Parathyroid adenoma (tissue), 2 donors: ENCODE results near the gene GARIN1A.

Experiments used
- H2AFZ ChIP-seq: fragments of 300-600 bp; sonication (generic); one replicate; pipeline ENCODE4 v1.7.0; 2017; ENCODE audit warnings: antibody characterized with exemption, mild to moderate bottlenecking
- H3K27ac ChIP-seq: fragments of 300-600 bp; sonication (generic); one replicate; pipeline ENCODE4 v1.7.0; 2017
- H3K27me3 ChIP-seq: fragments of 300-600 bp; sonication (generic); one replicate; pipeline ENCODE4 v1.7.0; 2017; ENCODE audit warnings: low read length; ENCODE audit not compliant: control insufficient read depth, insufficient read depth
- H3K36me3 ChIP-seq: fragments of 300-600 bp; sonication (generic); one replicate; pipeline ENCODE4 v1.7.0; 2017; ENCODE audit warnings: low read length; ENCODE audit not compliant: control insufficient read depth, insufficient read depth
- H3K4me1 ChIP-seq: fragments of 300-600 bp; sonication (generic); one replicate; pipeline ENCODE4 v1.7.0; 2017; ENCODE audit warnings: control low read depth
- H3K4me2 ChIP-seq: fragments of 300-600 bp; sonication (generic); one replicate; pipeline ENCODE4 v1.7.0; 2017; ENCODE audit warnings: low read length
- H3K4me3 ChIP-seq: fragments of 300-600 bp; sonication (generic); one replicate; pipeline ENCODE4 v1.7.0; 2017; ENCODE audit warnings: low read depth, low read length
- H3K79me2 ChIP-seq: fragments of 300-600 bp; sonication (generic); one replicate; pipeline ENCODE4 v1.7.0; 2017; ENCODE audit warnings: control low read depth
- H3K9ac ChIP-seq: fragments of 300-600 bp; sonication (generic); one replicate; pipeline ENCODE4 v1.7.0; 2017; ENCODE audit warnings: mild to moderate bottlenecking
- H3K9me3 ChIP-seq: fragments of 300-600 bp; sonication (generic); one replicate; pipeline ENCODE4 v1.7.0; 2017; ENCODE audit warnings: low read length; ENCODE audit not compliant: control insufficient read depth
- TF ChIP-seq, protein P1 (sequence below): fragments of 300-600 bp; sonication (generic); IDR thresholded peaks from one replicate; pipeline ENCODE4 v1.7.0; 2017; ENCODE audit warnings: antibody characterized with exemption, mild to moderate bottlenecking
- donor health status: primary hyperparathyroidism.

GARIN1A gene

DNA sequence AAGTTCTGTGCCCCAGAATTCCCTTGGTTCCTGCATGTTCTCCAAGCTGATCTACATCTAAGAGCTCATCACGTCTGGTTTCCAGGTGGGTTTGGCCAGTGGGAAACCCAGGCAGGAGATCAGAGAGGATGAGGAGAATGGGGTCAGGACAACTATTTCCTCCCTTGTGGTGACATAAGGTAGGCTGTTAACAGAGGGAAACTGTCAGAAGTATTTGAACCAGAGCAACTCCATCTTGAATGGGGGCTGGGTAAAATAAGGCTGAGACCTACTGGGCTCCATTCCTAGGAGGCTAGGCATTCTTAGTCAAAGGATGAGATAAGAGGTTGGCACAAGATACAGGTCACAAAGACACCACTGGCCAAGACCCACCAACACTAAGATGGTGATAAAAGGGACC lies 19.1 kb downstream of the GARIN1A start:
- Histone ChIP-seq H3K27ac (no peak overlapping the region), H3K9ac (no peak overlapping the region), H3K36me3 (no peaks in the 10 kb centered on the region), H3K27me3 (no peaks in the 10 kb centered on the region), H3K79me2 (no peaks in the 10 kb centered on the region), H3K9me3 (no peaks in the 10 kb centered on the region), H3K4me3 (no peak overlapping the region), H2AFZ (no peak overlapping the region), H3K4me1 (no peaks in the 10 kb centered on the region), H3K4me2 (no peak overlapping the region)
- TF ChIP-seq, protein P1, sequence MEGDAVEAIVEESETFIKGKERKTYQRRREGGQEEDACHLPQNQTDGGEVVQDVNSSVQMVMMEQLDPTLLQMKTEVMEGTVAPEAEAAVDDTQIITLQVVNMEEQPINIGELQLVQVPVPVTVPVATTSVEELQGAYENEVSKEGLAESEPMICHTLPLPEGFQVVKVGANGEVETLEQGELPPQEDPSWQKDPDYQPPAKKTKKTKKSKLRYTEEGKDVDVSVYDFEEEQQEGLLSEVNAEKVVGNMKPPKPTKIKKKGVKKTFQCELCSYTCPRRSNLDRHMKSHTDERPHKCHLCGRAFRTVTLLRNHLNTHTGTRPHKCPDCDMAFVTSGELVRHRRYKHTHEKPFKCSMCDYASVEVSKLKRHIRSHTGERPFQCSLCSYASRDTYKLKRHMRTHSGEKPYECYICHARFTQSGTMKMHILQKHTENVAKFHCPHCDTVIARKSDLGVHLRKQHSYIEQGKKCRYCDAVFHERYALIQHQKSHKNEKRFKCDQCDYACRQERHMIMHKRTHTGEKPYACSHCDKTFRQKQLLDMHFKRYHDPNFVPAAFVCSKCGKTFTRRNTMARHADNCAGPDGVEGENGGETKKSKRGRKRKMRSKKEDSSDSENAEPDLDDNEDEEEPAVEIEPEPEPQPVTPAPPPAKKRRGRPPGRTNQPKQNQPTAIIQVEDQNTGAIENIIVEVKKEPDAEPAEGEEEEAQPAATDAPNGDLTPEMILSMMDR = no peak

DNA sequence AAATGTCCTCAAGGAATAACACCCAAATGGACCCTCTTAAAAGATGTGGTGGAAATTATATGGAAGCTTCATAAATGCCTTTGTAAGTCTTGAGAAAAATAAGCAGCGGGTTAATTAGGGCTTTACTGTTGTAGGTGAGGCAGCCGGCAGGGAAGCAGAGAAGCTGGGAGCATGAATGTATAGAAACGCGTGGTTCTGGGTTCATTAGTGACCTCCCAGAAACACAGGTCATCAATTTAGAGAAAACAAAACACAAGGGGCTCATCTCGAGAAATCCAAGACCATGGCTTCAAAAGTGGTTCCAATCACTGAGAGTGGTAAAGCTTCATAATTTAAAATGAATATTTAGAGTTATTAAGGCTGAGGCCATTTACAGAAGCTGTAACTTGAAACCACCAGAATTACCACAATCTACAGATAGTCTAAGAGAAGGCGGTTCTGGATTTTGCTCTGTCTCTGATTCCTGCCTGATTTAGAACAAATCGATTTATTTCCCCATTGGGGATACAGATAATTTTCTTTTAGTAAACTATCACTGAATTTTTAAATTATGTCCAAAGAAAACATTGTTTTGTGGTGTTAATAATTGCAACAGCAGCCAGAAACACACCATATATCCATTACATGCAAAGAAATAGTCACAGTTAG lies 20.7 kb downstream of the GARIN1A start:
- Histone ChIP-seq H3K27ac (no peak overlapping the region), H3K9ac (no peak overlapping the region), H3K36me3 (no peaks in the 10 kb centered on the region), H3K4me1 (no peaks in the 10 kb centered on the region), H2AFZ (no peak overlapping the region), H3K9me3 (no peaks in the 10 kb centered on the region), H3K4me3 (no peak overlapping the region), H3K27me3 (peaks cover 4% of the 10 kb centered on the region), H3K79me2 (no peaks in the 10 kb centered on the region), H3K4me2 (no peak overlapping the region)
- TF ChIP-seq, protein P1 = no peak

DNA sequence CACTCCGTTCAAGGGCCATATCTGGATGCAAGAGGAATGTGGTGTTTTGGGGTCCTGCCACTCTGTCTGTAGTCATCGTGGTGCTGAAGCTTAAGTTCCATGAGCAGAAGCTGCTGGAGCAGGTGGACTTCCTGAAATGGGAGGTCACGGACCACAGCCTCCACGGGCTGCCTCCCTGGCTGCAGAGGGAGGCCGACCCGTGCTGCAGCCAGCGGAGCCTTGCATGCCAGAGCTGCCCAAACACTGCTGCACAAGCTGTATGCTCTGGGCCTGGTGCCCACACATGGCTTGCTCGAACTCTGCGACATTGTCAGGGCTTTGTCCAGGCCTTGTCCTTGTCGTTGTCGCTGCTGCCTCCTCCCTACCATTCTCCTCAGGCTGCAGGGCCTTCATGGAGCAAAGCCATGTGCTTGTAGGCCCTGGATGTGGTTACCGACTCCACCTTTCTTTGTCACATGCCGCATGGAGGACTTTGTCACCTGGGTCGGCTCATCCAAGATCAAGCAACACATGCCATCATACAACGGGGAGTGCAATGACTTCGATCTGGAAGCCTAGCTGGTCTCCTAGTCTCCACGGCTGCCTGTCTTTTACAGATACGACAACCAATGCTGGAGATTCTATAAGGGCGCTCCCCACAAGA lies 21.4 kb downstream of the GARIN1A start:
- H3K4me2 ChIP-seq = no peak overlapping the region

DNA sequence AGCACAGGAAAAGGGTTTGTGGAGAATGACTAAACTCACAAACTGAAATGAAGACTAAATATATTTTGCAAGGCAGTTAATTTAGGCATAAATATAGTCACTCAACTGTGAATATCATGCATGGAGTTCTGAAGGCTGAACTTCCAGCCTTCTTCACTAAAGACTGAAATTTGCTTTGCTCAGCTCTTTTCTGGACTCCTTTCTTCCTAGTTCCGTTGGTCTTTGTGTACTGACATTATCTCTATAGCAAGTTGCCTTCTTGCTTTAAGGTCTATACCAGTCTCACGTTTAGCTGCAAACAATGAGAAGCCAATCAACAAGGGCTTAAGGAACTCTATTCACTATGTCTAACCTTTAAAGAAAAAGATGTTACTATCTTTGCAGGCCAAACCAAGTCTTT lies 22.6 kb downstream of the GARIN1A start:
- Histone ChIP-seq H3K27me3 (peaks cover 4% of the 10 kb centered on the region), H3K4me1 (no peaks in the 10 kb centered on the region), H3K27ac (no peak overlapping the region), H3K9ac (no peak overlapping the region), H3K79me2 (no peaks in the 10 kb centered on the region), H3K4me2 (no peak overlapping the region), H3K36me3 (no peaks in the 10 kb centered on the region), H3K4me3 (no peak overlapping the region), H3K9me3 (no peaks in the 10 kb centered on the region), H2AFZ (no peak overlapping the region)
- TF ChIP-seq, protein P1 = no peak

More for the DNA sequence above, 21.4 kb downstream of the GARIN1A start:
- Histone ChIP-seq H3K9me3 (no peaks in the 10 kb centered on the region), H2AFZ (no peak overlapping the region), H3K36me3 (no peaks in the 10 kb centered on the region), H3K79me2 (no peaks in the 10 kb centered on the region), H3K9ac (no peak overlapping the region), H3K4me1 (no peaks in the 10 kb centered on the region), H3K4me3 (no peak overlapping the region), H3K27me3 (peaks cover 4% of the 10 kb centered on the region), H3K27ac (no peak overlapping the region)
- TF ChIP-seq, protein P1 = no peak
